Activated CD8-positive, alpha-beta memory T cell treated with anti-CD3 and anti-CD28 coated beads for 4 hours (primary cell): Measurements from ENCODE around the gene UPK3BL1.
"Not testable (repeated sequence)": the region's sequence is repeated elsewhere in the genome, so short reads cannot be mapped to it uniquely, and the experiment has no call there.

ENCODE experiments used
- DNase-seq, 2 donors: peaks; one replicate each; pipeline ENCODE4 v3.0.0-alpha.2; 2020; ENCODE audit warnings: low read depth in 2 of 2

The UPK3BL1 gene

DNA sequence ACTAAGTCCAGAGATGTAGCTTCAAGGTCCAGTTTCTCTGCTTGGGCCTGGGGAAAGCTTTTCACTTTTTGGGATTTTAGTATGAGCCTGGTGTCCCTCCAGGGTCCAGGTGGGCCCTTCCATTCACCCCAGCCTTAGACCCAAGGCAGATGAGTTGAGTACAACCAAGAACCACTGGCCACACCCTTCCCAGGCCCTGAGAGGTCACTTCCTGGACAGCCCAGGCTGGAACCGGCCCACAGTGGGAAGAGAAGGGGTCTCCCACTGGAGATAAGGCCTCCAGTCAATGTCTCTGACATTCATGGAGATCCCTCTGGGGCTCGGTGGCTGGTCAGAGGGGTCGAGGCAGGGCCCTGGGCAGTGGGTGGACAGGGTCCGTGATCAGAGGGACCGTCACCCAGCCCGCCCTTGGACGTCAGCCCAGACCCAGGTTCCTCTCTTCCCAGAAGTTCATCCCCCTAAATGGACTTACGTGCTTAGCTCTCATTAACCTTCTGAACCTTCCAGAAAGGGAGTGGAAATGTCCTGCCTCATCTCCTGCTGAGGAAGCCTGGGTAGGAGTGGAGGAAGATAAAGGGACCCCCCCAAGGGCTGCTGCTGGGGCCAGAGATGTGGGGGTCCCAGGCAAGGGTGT is 15.2 kb downstream of the UPK3BL1 start:
- not testable (repeated sequence) for DNase-seq

DNA sequence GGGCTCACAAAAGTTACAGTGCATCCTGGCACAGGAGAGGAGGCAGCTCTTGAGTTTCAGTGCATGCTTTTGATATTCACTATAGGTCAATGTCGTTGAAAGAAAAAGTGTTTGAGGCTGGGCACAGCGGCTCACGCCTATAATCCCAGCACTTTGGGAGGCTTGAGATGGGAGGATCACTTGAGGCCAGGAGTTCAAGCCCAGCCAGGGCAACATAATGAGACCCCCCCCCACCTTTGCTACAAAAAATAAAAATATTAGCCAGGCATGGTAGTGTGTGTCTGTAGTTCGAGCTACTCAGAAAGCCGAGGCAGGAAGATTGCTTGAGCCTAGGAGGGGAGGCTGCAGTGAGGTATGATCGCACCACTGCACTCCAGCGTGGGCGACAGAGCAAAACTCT is 24.5 kb downstream of the UPK3BL1 start:
- not testable (repeated sequence) for DNase-seq

DNA sequence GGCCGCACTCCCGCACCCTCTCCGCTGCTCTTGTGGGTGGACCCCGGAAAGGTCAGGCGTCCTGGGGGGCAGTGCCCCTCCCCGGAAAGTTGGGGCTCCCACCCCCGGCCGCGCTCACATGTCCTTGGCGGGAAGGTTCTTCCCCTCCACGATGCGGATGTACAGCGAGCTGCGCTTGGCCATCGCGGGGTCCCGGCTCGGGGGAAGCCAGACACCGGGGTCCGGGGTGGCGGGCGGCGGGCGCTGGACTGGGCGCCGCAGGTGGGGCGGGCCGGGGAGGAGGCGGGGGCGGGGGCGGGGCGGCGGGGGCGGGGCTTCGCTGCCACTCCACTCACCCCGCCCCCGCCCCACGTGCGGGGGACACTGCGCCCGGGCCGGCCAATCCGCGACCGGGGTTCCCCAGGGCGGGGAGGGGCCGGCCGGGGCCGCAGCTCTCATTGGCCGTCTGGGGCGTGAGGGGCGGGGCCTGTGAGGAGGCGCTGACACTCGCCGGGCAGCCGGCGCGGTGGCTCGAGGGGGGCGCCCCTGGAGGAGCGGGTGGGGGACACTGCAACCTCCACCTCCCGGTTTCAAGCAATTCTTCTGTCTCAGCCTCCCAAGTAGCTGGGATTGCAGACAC is 26.0 kb downstream of the UPK3BL1 start, which contains the start of gene RASA4:
Gene RASA4 (minus strand): TSS at position 250 of the 619 bp plus-strand sequence. CDS start 67 bp downstream, at position 183.
- peak in 1 of 2 donors; percentile 14 for DNase-seq

DNA sequence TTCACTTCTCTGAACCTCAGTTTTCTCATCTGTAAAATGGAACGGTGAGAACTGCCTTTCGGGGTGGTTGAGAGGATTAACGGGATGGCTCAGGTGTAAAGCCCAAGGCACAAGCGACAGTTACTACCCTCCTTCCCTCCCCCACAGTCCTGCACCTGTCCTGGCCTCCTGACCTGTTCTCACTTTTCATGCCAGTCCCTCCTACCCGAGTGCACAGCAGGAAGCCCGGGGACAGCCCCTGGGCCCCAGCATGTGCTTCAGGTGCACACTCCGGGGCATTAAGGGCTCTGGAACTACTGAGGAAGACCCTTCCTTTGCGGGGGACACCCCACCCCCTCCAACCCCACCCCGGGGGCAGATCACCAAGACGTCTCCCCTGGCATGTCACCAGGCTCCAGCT is 26.7 kb downstream of the UPK3BL1 start:
- not testable (repeated sequence) for DNase-seq

DNA sequence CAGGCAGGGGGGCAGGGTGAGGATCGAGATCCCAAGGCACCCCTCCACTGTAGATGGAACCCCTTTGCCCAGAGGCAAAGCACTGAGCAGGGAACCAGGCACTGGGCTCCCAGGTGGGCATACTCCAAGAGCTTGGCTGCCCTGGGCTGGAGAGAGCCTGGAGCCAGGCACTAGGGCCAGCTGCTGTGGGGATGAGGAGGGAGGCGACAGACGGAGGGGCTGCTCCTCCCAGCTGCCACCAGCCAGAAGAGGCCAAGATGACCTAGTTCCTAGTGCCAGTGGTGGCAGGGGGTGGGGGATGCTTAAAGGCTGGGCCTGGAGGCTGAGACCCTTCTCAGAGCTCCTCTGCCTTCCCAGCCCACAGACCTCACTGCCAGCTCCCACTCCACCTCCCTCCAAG is 27.7 kb downstream of the UPK3BL1 start:
- DNase-seq: not testable (repeated sequence)

DNA sequence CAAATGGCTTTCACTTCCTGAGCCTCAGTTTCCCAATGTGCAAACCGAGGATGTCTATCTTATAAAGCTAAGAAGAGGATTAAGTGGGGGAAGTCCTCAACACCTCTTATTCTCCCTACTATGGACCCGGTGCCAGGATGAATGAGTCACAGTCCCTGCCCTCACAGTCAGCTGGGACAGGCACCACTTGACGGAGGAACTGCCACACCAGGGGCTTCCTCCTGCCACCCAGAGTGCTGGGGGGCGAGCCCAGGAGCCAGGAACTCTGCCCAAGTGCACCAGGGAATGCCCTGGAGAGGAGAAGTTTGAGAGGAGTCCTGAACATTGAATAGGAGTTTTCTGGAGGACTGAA is 28.3 kb downstream of the UPK3BL1 start:
- not testable (repeated sequence) for DNase-seq

DNA sequence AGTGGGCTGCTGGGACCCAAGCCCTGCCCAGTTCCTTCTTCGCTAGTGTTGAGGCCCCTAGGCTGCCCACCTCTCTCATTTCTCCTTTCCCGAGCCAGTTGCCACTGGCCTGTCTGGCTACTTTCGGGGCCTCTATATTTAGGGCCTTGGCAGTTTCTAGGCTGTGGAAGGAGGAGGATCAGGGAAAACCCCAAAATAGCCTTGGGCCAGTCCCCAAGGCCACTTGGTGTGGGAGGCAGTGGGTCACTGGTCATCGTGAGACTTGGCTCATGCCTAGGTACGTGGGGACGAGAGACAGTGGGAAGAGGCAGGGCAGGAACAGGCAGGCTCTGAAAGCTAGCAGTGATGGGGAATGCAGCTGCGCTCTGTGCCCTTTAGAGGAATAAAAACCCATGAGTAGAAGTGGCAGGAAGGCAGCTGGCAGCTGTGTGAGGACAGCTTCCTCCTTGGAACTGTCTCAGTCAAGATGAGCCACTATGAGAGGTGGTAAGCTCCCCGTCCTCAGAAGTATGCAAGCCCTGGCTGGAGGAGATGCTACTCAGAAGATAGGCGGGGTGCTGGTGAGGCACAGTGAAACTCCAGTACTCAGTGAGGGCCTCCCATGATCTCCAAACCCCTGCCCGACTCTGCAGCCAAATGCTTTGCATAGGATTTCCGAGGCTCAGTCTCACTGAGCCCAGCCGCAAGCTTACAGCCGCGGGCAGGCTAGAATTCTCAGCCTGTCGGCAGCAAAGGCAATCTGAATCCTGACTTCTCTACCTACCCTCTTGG is 28.8 kb downstream of the UPK3BL1 start:
- not testable (repeated sequence) for DNase-seq

DNA sequence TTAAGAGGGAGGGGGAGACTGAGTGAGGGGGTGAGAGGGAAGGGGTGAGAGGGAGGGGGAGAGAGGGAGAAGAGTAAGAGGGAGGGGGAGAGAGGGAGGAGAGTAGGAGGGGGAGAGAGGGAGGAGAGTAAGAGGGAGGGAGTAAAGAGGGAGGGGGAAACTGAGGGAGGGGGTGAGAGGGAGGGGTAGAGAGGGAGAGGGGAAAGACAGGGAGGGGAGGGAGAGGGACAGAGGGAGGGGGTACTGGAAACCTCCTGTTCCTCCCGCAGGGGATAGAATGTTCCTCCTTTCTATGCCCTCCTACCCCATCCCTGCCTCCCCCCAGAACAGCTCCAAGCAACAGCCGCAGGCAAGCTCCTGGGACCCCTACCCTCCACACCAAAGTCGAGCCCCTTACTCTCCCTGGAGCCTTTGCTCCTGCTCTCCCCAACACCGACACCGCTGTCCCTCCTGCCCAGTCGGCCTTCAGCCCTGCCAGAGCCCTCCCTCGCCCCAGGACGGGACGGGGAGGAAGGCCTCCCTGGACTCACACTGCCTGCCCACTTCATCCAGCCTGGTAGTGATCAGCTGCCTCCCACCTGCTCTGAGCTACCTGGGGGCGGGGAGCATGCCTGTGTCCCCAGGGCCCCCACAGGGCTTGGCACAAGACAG is 30.8 kb downstream of the UPK3BL1 start:
- not testable (repeated sequence) for DNase-seq

DNA sequence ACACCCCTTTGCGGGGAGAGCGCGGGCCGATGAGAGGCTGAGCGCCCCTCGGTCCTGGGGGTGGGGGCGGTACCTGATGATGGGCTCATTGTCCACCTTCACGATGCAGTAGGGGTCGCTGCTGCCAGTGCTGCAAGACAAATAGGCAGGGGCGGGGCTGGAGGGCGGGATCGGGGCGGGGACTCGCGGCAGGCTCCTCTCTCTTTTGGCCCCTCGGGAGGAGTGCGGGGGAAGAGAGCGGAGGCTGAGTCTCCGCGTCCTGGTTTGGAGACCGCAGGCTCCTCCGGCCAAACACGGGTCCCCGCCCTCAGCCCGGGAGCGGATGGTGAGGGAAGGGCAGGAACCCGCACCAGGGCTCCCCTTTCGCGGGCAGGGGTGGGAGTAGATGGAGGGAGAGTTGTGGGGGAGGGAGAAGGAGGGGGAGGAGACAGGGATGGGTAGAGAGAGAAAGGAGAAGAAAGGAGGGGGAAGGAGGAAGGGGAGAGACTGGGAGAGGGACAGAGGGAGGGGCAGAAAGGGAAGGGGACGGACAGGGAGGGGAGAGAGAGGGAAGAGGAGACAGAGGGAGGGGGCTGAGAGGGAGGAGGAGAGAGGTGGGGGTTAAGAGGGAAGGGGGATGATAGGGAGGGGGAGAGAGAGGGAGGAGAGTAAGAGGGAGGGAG is 31.4 kb downstream of the UPK3BL1 start:
- DNase-seq: not testable (repeated sequence)

DNA sequence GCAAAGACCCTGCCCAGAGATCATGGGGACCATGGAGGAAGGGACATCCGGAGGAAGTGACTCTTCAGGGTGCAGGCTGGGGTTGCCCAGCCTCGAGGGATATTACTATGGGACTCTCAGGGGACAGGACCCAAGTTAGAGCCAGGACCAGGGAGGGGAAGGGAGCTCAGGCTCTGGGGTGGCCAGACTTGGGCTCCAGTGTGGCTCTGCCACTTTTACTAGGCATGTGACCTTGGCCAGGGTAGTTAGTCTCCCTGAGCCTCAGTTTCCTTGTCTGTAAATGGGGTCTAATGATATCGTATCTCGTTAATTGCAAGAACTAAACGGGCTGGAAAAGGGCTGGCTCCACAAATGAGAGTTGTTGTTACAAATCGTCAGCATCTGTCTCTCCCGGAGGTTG is 32.1 kb downstream of the UPK3BL1 start:
- not testable (repeated sequence) for DNase-seq

DNA sequence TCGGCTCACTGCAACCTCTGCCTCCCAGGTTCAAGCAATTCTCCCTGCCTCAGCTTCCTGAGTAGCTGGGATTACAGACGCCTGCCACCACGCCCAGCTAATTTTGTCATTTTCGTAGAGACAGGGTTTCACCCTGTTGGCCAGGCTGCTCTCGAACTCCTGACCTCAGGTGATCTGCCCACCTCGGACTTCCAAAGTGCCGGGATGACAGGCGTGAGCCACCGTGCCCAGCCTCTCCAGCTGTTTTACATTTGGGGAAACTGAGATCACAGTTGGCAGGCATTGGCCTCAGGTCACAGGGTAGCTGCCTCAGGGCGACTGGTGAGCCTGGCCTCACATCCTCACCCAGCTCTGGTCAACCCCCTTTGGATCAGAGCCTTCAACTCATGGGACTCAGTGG is 32.9 kb downstream of the UPK3BL1 start:
- DNase-seq: not testable (repeated sequence)

DNA sequence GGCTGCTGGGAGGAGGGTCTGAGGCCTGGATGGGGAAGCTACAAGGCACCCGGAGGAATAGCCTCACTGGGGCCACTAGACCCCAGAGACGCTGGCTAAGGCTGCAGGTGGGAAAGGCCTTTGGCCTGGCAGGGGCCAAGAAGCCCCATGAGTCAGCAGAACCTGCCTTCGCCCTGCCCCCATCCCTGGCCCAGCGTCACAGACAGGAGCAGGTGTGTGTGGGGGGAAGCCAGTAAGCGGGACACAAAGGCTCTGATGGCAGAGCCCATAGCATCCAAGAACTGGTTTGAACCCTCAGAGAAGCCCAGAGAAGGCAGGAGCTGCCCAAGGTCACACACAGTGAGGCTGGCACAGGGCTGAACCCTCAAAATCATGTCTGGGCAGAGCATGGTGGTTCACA is 35.7 kb downstream of the UPK3BL1 start:
- not testable (repeated sequence) for DNase-seq

DNA sequence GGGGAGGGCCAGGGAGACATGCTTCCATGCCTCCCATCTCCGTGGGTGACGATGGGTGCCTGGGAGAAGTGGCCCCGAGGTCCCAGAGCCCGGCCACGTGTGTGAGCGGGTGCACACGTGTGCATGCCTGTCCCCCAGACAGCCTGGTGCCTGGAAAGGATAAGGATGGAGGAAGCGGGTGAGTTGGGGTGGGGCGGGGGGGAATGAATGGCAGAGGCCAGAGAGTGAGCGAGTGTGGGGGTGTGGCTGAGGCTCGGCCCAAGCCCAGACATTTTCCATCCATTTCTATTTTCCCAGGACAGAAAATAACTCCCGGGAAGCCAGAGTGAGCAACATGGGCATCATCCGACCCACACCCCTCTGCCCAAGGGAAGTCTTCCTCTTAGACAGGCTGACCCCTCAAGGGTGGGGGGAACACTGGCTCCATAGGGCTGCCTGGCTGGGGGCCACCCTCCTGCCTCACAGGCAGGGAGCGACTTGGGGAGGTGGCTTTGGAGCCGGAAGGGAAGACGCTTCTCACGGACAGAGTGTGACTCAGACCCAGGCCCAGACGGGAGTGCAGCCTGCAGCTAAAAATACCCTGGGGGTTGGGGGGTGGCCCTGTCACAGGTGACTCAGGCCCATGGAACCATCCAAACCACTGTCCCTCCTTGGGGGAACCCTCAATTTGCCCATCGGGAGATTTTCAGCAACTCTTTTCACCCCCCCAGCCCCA is 38.0 kb downstream of the UPK3BL1 start:
- not testable (repeated sequence) for DNase-seq

DNA sequence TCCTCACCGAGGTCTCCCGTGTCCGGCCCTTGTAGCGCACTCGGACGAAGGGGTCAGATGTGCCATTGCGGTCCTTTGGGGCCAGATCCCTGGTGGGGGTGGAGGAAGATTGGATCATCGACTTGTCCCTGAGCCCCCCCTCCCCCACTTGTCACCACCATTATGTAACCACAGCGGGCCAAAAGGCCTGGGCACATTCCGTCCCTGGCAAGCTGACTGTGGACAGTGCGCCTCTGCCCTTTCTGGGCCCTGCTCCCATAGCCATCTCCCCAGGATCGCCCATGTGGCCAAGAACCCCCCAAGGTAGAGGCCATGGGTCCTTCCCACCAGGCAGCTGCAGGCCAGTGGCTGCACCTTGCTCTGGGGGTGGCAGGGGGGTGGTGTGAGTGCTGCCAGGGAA is 40.3 kb downstream of the UPK3BL1 start:
- not testable (repeated sequence) for DNase-seq

DNA sequence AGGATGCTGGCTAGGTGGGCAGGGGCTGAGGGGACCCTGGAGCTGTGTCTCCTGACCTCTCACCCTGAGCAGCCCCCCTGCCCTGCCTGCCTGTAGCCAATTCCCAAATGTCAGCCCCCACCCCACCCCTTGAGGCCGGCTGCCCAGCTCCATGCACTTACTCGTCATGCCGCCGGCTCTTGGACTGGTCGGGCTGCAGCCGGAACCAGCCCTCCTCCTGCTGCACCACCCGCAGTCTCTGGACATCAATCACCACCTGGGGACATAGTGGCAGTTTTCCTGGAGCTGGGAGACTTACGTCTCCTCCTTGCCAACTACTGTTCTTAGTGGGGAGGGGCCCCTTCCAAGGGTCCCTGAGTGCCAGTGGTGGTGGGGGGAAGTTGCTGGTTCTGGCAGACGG is 42.9 kb downstream of the UPK3BL1 start:
- not testable (repeated sequence) for DNase-seq

DNA sequence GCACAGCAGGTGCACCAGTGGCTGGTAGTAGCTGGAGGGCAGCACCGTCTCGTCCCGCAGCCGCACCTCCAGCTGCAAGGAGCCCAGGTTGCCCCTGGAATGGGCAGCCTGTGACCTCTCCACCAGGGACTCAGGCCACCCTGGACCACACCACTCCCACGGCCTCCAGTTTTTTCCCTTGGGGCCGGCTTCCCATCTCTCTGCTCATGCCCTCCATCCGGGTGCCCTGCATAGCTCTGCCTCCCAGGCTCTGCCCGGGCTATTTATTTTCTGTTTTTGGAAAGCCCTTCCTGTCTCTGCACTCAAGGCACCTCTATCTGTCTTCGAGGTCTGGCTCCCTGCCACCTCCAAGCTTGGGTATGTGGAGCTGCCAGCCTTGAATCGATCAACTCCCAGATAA is 46.6 kb downstream of the UPK3BL1 start:
- DNase-seq: not testable (repeated sequence)

DNA sequence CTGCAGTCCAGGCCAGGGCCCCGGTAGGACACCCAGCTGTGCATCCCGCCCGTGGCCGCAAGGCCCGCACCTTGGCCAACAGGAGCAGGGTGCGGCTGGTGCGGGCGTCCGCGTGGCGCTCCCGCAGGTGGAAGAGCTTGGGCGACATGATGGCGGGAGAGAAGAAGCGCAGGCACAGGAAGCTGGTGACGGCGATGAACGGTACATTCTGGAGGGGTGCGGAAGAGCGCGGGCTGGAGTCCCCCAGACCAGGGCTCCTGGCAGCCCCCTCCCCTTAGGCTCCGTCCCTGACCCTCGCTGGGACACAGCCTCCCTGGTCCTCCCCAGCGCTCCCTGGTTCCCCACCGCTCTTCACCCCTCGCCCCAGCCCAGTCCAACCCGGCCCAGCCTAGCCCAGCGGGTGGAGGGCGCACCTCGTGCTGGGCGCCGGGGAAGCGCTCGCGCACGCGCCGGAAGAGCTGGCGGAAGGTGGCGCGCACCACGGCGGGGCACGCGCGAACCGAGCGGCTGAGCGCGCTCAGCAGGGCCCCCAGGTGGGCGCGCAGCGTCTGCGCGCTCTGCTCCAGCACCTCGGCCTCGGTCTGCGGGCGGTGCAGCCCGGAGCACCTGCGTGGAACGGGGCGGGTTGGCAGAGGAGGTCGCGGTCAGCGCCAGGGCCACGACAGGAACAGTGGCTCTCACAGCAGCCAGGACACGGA is 48.8 kb downstream of the UPK3BL1 start:
- DNase-seq: not testable (repeated sequence)

DNA sequence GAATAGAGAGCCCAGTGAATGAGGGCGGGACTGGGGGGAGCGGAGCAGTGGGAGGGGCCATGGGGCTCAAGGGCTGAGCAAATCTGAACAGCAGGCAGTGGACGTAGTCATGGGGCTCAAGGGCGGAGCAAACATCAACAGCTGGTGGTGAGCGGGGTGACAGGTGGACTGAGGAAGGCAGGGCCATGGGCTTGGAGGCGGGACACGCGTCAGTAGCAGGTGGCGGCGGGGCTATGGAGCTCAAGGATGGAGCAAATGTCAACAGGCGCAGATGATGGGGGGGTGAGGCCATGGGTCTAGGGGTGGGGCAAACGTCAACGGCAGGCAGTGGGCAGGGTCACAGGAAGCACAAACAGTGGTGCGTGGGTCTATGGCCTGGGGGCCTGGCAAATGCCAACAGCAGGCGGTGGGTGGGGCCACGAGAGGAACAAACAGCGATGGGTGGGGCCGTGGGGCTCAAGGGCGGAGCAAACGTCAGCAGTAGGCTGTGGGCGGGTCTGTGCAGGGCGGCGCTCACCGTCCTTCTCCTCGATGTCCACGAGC is 50.0 kb downstream of the UPK3BL1 start:
- DNase-seq: not testable (repeated sequence)

DNA sequence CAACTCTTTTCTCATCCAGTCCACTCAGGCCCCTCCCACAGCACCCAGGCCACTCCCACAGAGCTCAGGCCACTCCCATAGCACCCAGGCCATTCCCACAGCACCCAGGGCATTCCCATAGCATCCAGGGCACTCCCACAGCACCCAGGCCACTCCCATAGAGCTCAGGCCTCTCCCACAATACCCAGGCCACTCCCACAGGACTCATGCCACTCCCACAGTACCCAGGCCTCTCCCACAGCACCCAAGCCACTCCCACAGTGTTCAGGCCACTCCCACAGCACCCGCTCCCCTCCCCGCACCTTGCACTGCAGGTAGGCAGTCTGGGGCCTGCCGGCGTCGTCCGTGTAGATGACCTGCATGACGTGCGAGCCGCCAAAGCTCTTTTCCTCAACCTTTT is 52.7 kb downstream of the UPK3BL1 start:
- not testable (repeated sequence) for DNase-seq
